Keratinocyte (primary cell): ENCODE results near the gene MAGI2.

Experiments used
- EZH2 ChIP-seq: IDR thresholded peaks from one replicate; pipeline ENCODE4 v1.6.1; 2012; ENCODE audit warnings: inconsistent platforms, mild to moderate bottlenecking, low read length, moderate library complexity
- TF ChIP-seq, protein P1 (sequence below), 3 experiments: IDR thresholded peaks in 1 of 3; conservative IDR thresholded peaks in 1 of 3; optimal IDR thresholded peaks in 1 of 3; 2 replicates in 2 of 3; 3 replicates in 1 of 3; pipeline versions ENCODE3 to v1.5.1; 2011; ENCODE audit warnings: low read length in 3 of 3, mild to moderate bottlenecking in 3 of 3, moderate library complexity in 2 of 3, control low read depth in 1 of 3, inconsistent platforms in 1 of 3; ENCODE audit not compliant: insufficient read depth in 2 of 3; ENCODE audit errors: extremely low read depth in 1 of 3

- TF ChIP-seq EZH2 = no peak
- TF ChIP-seq, protein P1, sequence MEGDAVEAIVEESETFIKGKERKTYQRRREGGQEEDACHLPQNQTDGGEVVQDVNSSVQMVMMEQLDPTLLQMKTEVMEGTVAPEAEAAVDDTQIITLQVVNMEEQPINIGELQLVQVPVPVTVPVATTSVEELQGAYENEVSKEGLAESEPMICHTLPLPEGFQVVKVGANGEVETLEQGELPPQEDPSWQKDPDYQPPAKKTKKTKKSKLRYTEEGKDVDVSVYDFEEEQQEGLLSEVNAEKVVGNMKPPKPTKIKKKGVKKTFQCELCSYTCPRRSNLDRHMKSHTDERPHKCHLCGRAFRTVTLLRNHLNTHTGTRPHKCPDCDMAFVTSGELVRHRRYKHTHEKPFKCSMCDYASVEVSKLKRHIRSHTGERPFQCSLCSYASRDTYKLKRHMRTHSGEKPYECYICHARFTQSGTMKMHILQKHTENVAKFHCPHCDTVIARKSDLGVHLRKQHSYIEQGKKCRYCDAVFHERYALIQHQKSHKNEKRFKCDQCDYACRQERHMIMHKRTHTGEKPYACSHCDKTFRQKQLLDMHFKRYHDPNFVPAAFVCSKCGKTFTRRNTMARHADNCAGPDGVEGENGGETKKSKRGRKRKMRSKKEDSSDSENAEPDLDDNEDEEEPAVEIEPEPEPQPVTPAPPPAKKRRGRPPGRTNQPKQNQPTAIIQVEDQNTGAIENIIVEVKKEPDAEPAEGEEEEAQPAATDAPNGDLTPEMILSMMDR (optimal IDR thresholded peaks at IDR 0.05 in 1 of 3, IDR thresholded peaks at IDR 0.05 in 1 of 3, conservative IDR thresholded peaks at IDR 0.05 in 1 of 3; ENCODE audit: extremely low read depth in 1 of 3, insufficient read depth in 2 of 3, low read length in 3 of 3) = no peak
Measured at GRCh38 chr7:77993838-77994237, 1459.6 kb downstream of the MAGI2 start.
